GM12878 (cell line): Measurements from ENCODE around the gene SRSF3. TPM values are rescaled to one million over a fixed set of nuclear protein-coding genes. Genes with fewer than 3 reads are reported as not detected.

Experiments used
- ATAC-seq: fragments of 200-7000 bp; cut with Tn5 transposase; 3 replicates; pipeline ENCODE4 v1.9.1; 2020; ENCODE audit warnings: mild to moderate bottlenecking, moderate library complexity
- BruUV-seq: library from RNA; stranded (reverse); fragments of 400-500 nt; replicated peaks from 2 replicates; lab custom pipeline; 2021; lab: Mats Ljungman, UMichigan
- CTCF ChIA-PET: fragments of 300-600 bp; sonication (Branson Sonifier 250); formaldehyde crosslinking; extraction: SDS; loops from one replicate; lab custom pipeline; 2021; ENCODE audit warnings: inconsistent platforms; lab: Yijun Ruan, JAX
- POLR2A ChIA-PET: fragments of 350-600 bp; formaldehyde crosslinking; extraction: SDS; loops from one replicate; lab custom pipeline; 2021; ENCODE audit warnings: inconsistent platforms; lab: Charles Lee
- RAD21 ChIA-PET: fragments of 300-600 bp; sonication (Branson Sonifier 250); formaldehyde crosslinking; loops from one replicate; lab custom pipeline; 2023; ENCODE audit warnings: antibody characterized with exemption; ENCODE audit not compliant: unreplicated experiment; lab: Charles Lee
- SMC1A ChIA-PET: fragments of 300-600 bp; sonication (Branson Sonifier 250); formaldehyde crosslinking; loops from one replicate; lab custom pipeline; 2023; ENCODE audit not compliant: unreplicated experiment, uncharacterized antibody; lab: Charles Lee
- DNase-seq: peaks from one replicate; pipeline ENCODE4 v3.0.0-alpha.2; 2011; ENCODE audit warnings: low read depth, low spot score
- FAIRE-seq: peaks from 3 replicates; lab custom pipeline; 2011; peaks lifted over from hg19 to GRCh38; lab: Jason Lieb, UNC
- H2AFZ ChIP-seq: 2 replicates; pipeline ENCODE4 v1.6.0; 2011; ENCODE audit warnings: low read depth, low read length, control low read depth; ENCODE audit not compliant: control insufficient read depth
- H3K27ac ChIP-seq: 2 replicates; pipeline ENCODE4 v1.5.1; 2011; ENCODE audit warnings: control low read depth; ENCODE audit not compliant: control insufficient read depth, insufficient read depth
- H3K27me3 ChIP-seq, 2 experiments: replicated peaks in 1 of 2; 2 replicates each; pipeline versions ENCODE4 v1.6.0 to v1.6.1; 2011; ENCODE audit warnings: low read length in 1 of 2; ENCODE audit not compliant: control insufficient read depth in 2 of 2, insufficient read depth in 2 of 2
- H3K36me3 ChIP-seq, 2 experiments: 2 replicates each; pipeline ENCODE4 v1.5.1; 2011; ENCODE audit warnings: low read length in 1 of 2; ENCODE audit not compliant: control insufficient read depth in 2 of 2, insufficient read depth in 2 of 2
- H3K4me1 ChIP-seq: 2 replicates; pipeline ENCODE4 v1.6.1; 2011; ENCODE audit warnings: mild to moderate bottlenecking, low read length, moderate library complexity, mixed read lengths; ENCODE audit not compliant: control insufficient read depth, insufficient read depth
- H3K4me2 ChIP-seq: 2 replicates; pipeline ENCODE4 v1.6.0; 2011; ENCODE audit warnings: control low read depth; ENCODE audit not compliant: control insufficient read depth, insufficient read depth
- H3K4me3 ChIP-seq: fragments of 200-600 bp; sonication (generic); 2 replicates; pipeline ENCODE4 v1.5.1; 2016
- H3K79me2 ChIP-seq: 2 replicates; pipeline ENCODE4 v1.6.0; 2011; ENCODE audit warnings: low read length; ENCODE audit not compliant: control insufficient read depth, insufficient read depth
- H3K9ac ChIP-seq: 2 replicates; pipeline ENCODE4 v1.8.0; 2011; ENCODE audit warnings: low read length, control low read depth, mixed read lengths; ENCODE audit not compliant: control insufficient read depth, insufficient read depth
- H3K9me3 ChIP-seq: replicated peaks from 3 replicates; pipeline ENCODE4 v1.5.1; 2011; ENCODE audit warnings: mild to moderate bottlenecking, low read length; ENCODE audit not compliant: control insufficient read depth, insufficient read depth
- H4K20me1 ChIP-seq: 2 replicates; pipeline ENCODE4 v1.6.0; 2011; ENCODE audit not compliant: control insufficient read depth, insufficient read depth
- CHD2 ChIP-seq: IDR thresholded peaks from 2 replicates; pipeline ENCODE4 v1.6.1; 2011; ENCODE audit warnings: low read depth, low read length, improper control_type of control experiment, borderline replicate concordance
- DPF2 ChIP-seq: fragments of 450-650 bp; IDR thresholded peaks from 2 replicates; pipeline ENCODE4 v1.6.1; 2017; ENCODE audit warnings: mild to moderate bottlenecking
- FOXK2 ChIP-seq: fragments of 450-650 bp; IDR thresholded peaks from 2 replicates; pipeline ENCODE4 v1.6.1; 2017; ENCODE audit warnings: mild to moderate bottlenecking, moderate library complexity
- GABPA ChIP-seq: IDR thresholded peaks from 2 replicates; pipeline ENCODE4 v1.6.1; 2014; ENCODE audit warnings: antibody characterized with exemption, low read depth, mild to moderate bottlenecking, inconsistent platforms
- HCFC1 ChIP-seq: fragments of 150-350 bp; IDR thresholded peaks from 2 replicates; pipeline ENCODE4 v1.6.1; 2014; ENCODE audit warnings: low read length
- NR2F1 ChIP-seq: fragments of 450-650 bp; conservative IDR thresholded peaks from 2 replicates; pipeline ENCODE4 v1.6.1; 2017; ENCODE audit warnings: mild to moderate bottlenecking
- SIX5 ChIP-seq: IDR thresholded peaks from 2 replicates; pipeline ENCODE4 v1.6.1; 2011; ENCODE audit warnings: mild to moderate bottlenecking, low read depth, low read length, moderate library complexity; ENCODE audit not compliant: severe bottlenecking
- SMARCA5 ChIP-seq: fragments of 450-650 bp; IDR thresholded peaks from 2 replicates; pipeline ENCODE4 v1.6.1; 2017; ENCODE audit warnings: mild to moderate bottlenecking
- SPI1 ChIP-seq: IDR thresholded peaks from 2 replicates; pipeline ENCODE4 v1.6.1; 2011; ENCODE audit warnings: low read depth, mild to moderate bottlenecking, low read length, moderate library complexity, borderline replicate concordance; ENCODE audit not compliant: insufficient read depth
- STAT3 ChIP-seq: IDR thresholded peaks from 2 replicates; pipeline ENCODE4 v1.6.1; 2011; ENCODE audit warnings: low read depth, low read length, improper control_type of control experiment
- ZNF274 ChIP-seq: IDR thresholded peaks from one replicate; pipeline ENCODE4 v1.8.0; 2011; ENCODE audit not compliant: insufficient read length, insufficient read depth
- WGBS: methylation state at CpG from one replicate; pipeline ENCODE4 v1.1.6; 2016; ENCODE audit warnings: low lambda C conversion rate; ENCODE audit not compliant: insufficient replicate concordance, insufficient coverage; ENCODE audit errors: missing lambda C conversion rate; 5-methylcytosine and 5-hydroxymethylcytosine counted together
- in situ Hi-C: fragments of 300-500 bp; cut with MboI; formaldehyde crosslinking; loops from 9 replicates; pipeline ENCODE4 v1.14.3; 2018; ENCODE audit warnings: mixed read lengths
- intact Hi-C: fragments of 100-400 bp; cut with micrococcal nuclease; formaldehyde crosslinking; loops from one replicate; pipeline ENCODE4 v1.14.2; 2022; ENCODE audit not compliant: unreplicated experiment
- polyA plus RNA-seq, 11 experiments: library from polyadenylated mRNA; depleted of rRNA in 4 of 11; unstranded in 6 of 11; stranded (reverse) in 5 of 11; fragments of >200 nt; fragmentation: Nextera tagmentation in 4 of 11; fragmentation: Illumina TruSeq in 1 of 11; extraction: Ambion mirVana in 4 of 11; extraction: Trizol in 1 of 11; gene quantifications; 1 replicate in 1 of 11; 2 replicates in 10 of 11; pipeline versions ENCODE4 v1.2.1 to v1.2.3, GENCODE V29; 2011 to 2016; ENCODE audit warnings: inconsistent platforms in 2 of 11, missing spikeins in 2 of 11, low read depth in 1 of 11
- total RNA-seq, 4 experiments: library from RNA; depleted of rRNA in 3 of 4; stranded (reverse); fragments of >200 nt in 3 of 4; fragmentation: Illumina TruSeq in 1 of 4; extraction: Trizol in 1 of 4; gene quantifications; 2 replicates each; pipeline versions ENCODE4 v1.2.1 to v1.2.3, GENCODE V29; 2013 to 2021
- TF ChIP-seq, protein P1 (sequence below): fragments of 450-650 bp; IDR thresholded peaks from 2 replicates; pipeline ENCODE4 v1.6.1; 2017; ENCODE audit warnings: borderline replicate concordance
- TF ChIP-seq, protein P2 (sequence below): IDR thresholded peaks from 2 replicates; pipeline ENCODE4 v1.6.1; 2012; ENCODE audit warnings: improper control_type of control experiment, low read depth, low read length; ENCODE audit not compliant: insufficient replicate concordance
- TF ChIP-seq, protein P3 (sequence below), 3 experiments: IDR thresholded peaks in 2 of 3; conservative IDR thresholded peaks in 1 of 3; 2 replicates each; pipeline ENCODE4 v1.5.1; 2011; ENCODE audit warnings: low read depth in 3 of 3, low read length in 3 of 3, mild to moderate bottlenecking in 3 of 3, control low read depth in 2 of 3, moderate library complexity in 2 of 3, inconsistent platforms in 1 of 3, mixed read lengths in 1 of 3; ENCODE audit not compliant: control insufficient read depth in 2 of 3, insufficient read depth in 1 of 3; ENCODE audit errors: extremely low read depth in 1 of 3

SRSF3 gene
- total and polyA plus RNA-seq, 10 of the 15 experiments (the other 5 are each of a cell fraction or from before 2014, with no cell fraction given): 195 to 1,377 (median 493) TPM

DNA sequence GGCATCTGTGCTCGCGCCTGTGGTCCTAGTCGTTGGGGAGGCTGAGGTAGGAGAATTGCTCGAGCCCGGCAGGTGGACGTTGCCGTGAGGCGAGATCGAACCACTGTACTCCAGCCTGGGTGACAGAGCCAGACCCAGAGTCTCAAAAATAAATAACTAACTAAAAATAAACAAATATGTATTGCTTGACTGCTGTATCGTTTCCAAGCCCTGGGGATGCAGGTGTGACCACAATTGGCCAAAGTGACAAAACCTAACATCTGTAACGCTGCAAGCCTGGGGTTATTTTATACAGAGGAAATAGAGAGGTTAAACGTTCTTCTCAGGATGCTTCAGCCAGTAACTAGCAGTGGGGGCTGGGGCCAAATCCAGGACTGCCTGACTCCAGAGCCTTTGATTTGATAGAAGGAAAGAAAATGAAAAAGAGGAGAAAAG is 1.9 kb upstream of the SRSF3 start (continued):
- TF ChIP-seq CHD2 (no peak; the same call in 1 of the 2 replicates), STAT3 (no peak), SMARCA5 (no peak), NR2F1 (peak; percentile 34; the same call in 1 of the 2 replicates)

DNA sequence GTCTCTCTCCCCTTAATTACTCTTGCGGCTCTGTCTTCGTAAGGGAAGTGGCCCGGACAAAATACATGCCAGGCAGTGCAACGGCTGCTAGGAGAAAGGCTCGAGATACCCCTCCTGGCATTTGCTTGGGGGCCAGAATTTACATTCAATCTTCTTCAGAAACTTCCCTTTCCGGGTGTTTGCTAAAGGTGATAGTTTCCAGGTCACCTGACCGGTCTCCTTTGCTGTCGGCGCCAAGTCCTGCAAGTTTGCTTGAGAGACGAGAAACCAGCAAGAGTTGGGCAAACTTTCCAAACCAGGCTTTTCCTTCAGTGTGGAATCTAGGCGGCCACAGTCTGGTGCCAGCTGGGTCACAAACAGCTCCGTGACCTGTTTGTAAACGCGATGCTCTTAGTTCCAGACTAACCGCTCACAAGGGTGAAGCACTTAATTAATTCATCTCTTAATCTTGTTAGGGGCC is 563 bp upstream of the SRSF3 start:
- Histone ChIP-seq H3K27ac (peak overlapping the region; percentile 87), H3K4me3 (peak overlapping the region; percentile 86), H3K4me2 (peak overlapping the region; percentile 52), H3K79me2 (peaks cover 49% of the 10 kb centered on the region), H4K20me1 (peaks cover 7% of the 10 kb centered on the region; the same call in 1 of the 2 replicates), H3K9ac (peak overlapping the region; percentile 60), H3K9me3 (no peaks in the 10 kb centered on the region), H3K27me3 (no peaks in the 10 kb centered on the region), H2AFZ (peak overlapping the region; percentile 62), H3K4me1 (peaks cover 9% of the 10 kb centered on the region), H3K36me3 (peaks cover 5 to 8% of the 10 kb centered on the region in 2 experiments)
- ChIA-PET RAD21 (interaction anchor here (0.6 to 1.7 kb wide), 2 partner anchors 14 to 288 kb away, joined by 3 to 6 read pairs; no protein-coding TSS in a partner anchor), POLR2A (interaction anchor here (0.6 to 1.9 kb wide), 8 partner anchors 13 to 207 kb away, joined by 3 to 5 read pairs (median 4); partner anchors contain the start of gene CDKN1A), SMC1A (interaction anchor here (0.9 to 1.6 kb wide), 4 partner anchors 12 to 150 kb away, joined by 3 to 5 read pairs (median 4); no protein-coding TSS in a partner anchor), CTCF (interaction anchor here (1.0 to 1.9 kb wide), 2 partner anchors 89 to 170 kb away, joined by 3 to 9 read pairs; no protein-coding TSS in a partner anchor)
- peak; percentile 34 for ATAC-seq
- no peak for DNase-seq
- FAIRE-seq: no peak
- 1% methylated on average over 15 of the region's 15 CpGs for WGBS
- TSS peak; percentile 94 for BruUV-seq
- intact Hi-C loops: loop anchor here (1.0 to 5.0 kb wide), 3 partner anchors 46 to 171 kb away; partner anchors contain the start of genes KCTD20, PXT1 and STK38
- in situ Hi-C loops: no loop called here
- TF ChIP-seq HCFC1 (no peak), ZNF274 (no peak), NR2F1 (peak; percentile 31), FOXK2 (no peak), SIX5 (no peak), DPF2 (no peak; the same call in 1 of the 2 replicates), GABPA (peak; percentile 49; the same call in 1 of the 2 replicates), SPI1 (no peak)
- TF ChIP-seq, protein P1, sequence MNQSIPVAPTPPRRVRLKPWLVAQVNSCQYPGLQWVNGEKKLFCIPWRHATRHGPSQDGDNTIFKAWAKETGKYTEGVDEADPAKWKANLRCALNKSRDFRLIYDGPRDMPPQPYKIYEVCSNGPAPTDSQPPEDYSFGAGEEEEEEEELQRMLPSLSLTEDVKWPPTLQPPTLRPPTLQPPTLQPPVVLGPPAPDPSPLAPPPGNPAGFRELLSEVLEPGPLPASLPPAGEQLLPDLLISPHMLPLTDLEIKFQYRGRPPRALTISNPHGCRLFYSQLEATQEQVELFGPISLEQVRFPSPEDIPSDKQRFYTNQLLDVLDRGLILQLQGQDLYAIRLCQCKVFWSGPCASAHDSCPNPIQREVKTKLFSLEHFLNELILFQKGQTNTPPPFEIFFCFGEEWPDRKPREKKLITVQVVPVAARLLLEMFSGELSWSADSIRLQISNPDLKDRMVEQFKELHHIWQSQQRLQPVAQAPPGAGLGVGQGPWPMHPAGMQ: no peak
- TF ChIP-seq, protein P2, sequence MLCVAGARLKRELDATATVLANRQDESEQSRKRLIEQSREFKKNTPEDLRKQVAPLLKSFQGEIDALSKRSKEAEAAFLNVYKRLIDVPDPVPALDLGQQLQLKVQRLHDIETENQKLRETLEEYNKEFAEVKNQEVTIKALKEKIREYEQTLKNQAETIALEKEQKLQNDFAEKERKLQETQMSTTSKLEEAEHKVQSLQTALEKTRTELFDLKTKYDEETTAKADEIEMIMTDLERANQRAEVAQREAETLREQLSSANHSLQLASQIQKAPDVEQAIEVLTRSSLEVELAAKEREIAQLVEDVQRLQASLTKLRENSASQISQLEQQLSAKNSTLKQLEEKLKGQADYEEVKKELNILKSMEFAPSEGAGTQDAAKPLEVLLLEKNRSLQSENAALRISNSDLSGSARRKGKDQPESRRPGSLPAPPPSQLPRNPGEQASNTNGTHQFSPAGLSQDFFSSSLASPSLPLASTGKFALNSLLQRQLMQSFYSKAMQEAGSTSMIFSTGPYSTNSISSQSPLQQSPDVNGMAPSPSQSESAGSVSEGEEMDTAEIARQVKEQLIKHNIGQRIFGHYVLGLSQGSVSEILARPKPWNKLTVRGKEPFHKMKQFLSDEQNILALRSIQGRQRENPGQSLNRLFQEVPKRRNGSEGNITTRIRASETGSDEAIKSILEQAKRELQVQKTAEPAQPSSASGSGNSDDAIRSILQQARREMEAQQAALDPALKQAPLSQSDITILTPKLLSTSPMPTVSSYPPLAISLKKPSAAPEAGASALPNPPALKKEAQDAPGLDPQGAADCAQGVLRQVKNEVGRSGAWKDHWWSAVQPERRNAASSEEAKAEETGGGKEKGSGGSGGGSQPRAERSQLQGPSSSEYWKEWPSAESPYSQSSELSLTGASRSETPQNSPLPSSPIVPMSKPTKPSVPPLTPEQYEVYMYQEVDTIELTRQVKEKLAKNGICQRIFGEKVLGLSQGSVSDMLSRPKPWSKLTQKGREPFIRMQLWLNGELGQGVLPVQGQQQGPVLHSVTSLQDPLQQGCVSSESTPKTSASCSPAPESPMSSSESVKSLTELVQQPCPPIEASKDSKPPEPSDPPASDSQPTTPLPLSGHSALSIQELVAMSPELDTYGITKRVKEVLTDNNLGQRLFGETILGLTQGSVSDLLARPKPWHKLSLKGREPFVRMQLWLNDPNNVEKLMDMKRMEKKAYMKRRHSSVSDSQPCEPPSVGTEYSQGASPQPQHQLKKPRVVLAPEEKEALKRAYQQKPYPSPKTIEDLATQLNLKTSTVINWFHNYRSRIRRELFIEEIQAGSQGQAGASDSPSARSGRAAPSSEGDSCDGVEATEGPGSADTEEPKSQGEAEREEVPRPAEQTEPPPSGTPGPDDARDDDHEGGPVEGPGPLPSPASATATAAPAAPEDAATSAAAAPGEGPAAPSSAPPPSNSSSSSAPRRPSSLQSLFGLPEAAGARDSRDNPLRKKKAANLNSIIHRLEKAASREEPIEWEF: peak; percentile 40
- TF ChIP-seq, protein P3, sequence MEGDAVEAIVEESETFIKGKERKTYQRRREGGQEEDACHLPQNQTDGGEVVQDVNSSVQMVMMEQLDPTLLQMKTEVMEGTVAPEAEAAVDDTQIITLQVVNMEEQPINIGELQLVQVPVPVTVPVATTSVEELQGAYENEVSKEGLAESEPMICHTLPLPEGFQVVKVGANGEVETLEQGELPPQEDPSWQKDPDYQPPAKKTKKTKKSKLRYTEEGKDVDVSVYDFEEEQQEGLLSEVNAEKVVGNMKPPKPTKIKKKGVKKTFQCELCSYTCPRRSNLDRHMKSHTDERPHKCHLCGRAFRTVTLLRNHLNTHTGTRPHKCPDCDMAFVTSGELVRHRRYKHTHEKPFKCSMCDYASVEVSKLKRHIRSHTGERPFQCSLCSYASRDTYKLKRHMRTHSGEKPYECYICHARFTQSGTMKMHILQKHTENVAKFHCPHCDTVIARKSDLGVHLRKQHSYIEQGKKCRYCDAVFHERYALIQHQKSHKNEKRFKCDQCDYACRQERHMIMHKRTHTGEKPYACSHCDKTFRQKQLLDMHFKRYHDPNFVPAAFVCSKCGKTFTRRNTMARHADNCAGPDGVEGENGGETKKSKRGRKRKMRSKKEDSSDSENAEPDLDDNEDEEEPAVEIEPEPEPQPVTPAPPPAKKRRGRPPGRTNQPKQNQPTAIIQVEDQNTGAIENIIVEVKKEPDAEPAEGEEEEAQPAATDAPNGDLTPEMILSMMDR (IDR thresholded peaks at IDR 0.05 in 2 of 3, conservative IDR thresholded peaks at IDR 0.05 in 1 of 3; ENCODE audit: control insufficient read depth in 2 of 3, extremely low read depth in 1 of 3, insufficient read depth in 1 of 3, low read depth in 3 of 3, low read length in 3 of 3): no peak
